ENCODE data around the gene S100A12.
"Not testable (repeated sequence)": the region's sequence is repeated elsewhere in the genome, so short reads cannot be mapped to it uniquely, and the experiment has no call there.

The S100A12 gene

GRCh38 chr1:153349363-153350320, 25.8 kb downstream of the S100A12 start:
- no peak for DNase-seq

GRCh38 chr1:153348511-153349362, 26.7 kb downstream of the S100A12 start, which contains the start of gene PGLYRP4:
PGLYRP4 (minus strand) TSS chr1:153348841; CDS start chr1:153347932, 909 bp downstream.
- DNase-seq, result no peak

- DNase-seq, result no peak
Measured at GRCh38 chr1:153347856-153348255, 27.6 kb downstream of the S100A12 start.

GRCh38 chr1:153347049-153347448, 28.4 kb downstream of the S100A12 start:
- DNase-seq, result not testable (repeated sequence)

- no peak for DNase-seq
Measured at GRCh38 chr1:153346077-153346723, 29.2 kb downstream of the S100A12 start.

- DNase-seq, result peak in 1 of 5 experiments; percentile 32
Measured at GRCh38 chr1:153345187-153346076, 30.0 kb downstream of the S100A12 start.

GRCh38 chr1:153344718-153345025, 30.7 kb downstream of the S100A12 start:
- no peak for DNase-seq

GRCh38 chr1:153343811-153344717, 31.4 kb downstream of the S100A12 start:
- DNase-seq, result peak in 1 of 5 experiments; percentile 69

- no peak for DNase-seq
Measured at GRCh38 chr1:153343040-153343681, 32.3 kb downstream of the S100A12 start.

GRCh38 chr1:153342178-153342577, 33.2 kb downstream of the S100A12 start:
- DNase-seq, result no peak

- DNase-seq, result no peak
Measured at GRCh38 chr1:153341431-153341934, 33.9 kb downstream of the S100A12 start.

GRCh38 chr1:153340356-153340755, 35.1 kb downstream of the S100A12 start:
- no peak for DNase-seq

- DNase-seq, result peak in 1 of 5 experiments; percentile 64
Measured at GRCh38 chr1:153339802-153340201, 35.6 kb downstream of the S100A12 start.

- no peak for DNase-seq
Measured at GRCh38 chr1:153337980-153338853, 37.2 kb downstream of the S100A12 start.

GRCh38 chr1:153336650-153337049, 38.8 kb downstream of the S100A12 start:
- DNase-seq, result peak in 1 of 5 experiments; percentile 24

GRCh38 chr1:153333902-153334301, 41.5 kb downstream of the S100A12 start:
- DNase-seq, result no peak

GRCh38 chr1:153324912-153325311, 50.5 kb downstream of the S100A12 start:
- DNase-seq, result no peak
